ENCODE data around the gene PRKAR1B. TPM values are rescaled to one million over a fixed set of nuclear protein-coding genes. Genes with fewer than 3 reads are reported as not detected.

PRKAR1B gene
- total and polyA plus RNA-seq, 4 donors: 53.1 to 238 (median 162) TPM

- Histone ChIP-seq H3K4me3 (ENCODE audit: low read depth, low read length) (no peak overlapping the region), H3K4me1 (ENCODE audit: control insufficient read depth, insufficient read depth, low read length) (peaks cover 15% of the 10 kb centered on the region), H3K27ac (ENCODE audit: low read depth, low read length) (no peak overlapping the region), H3K9me3 (ENCODE audit: control insufficient read depth, insufficient read depth, low read length) (no peaks in the 10 kb centered on the region), H3K27me3 (ENCODE audit: control insufficient read depth, insufficient read depth, low read length) (peaks cover 6% of the 10 kb centered on the region), H3K36me3 (ENCODE audit: control insufficient read depth, insufficient read depth, low read length) (peaks cover 77% of the 10 kb centered on the region)
- WGBS (ENCODE audit: insufficient coverage): 79% methylated on average over 12 of the region's 17 CpGs
- DNase-seq (ENCODE audit: low read depth in 4 of 6, low spot score in 6 of 6): no peak
These were observed 217.0 kb downstream of the PRKAR1B start for GRCh38 chr7:510131-510481.

- no peak for DNase-seq (ENCODE audit: low read depth in 4 of 6, low spot score in 6 of 6)
- H3K36me3 ChIP-seq (ENCODE audit: control insufficient read depth, insufficient read depth, low read length): peaks cover 82% of the 10 kb centered on the region
- no peak overlapping the region for H3K4me3 ChIP-seq (ENCODE audit: low read depth, low read length)
- 87% methylated on average over 19 of the region's 20 CpGs for WGBS (ENCODE audit: insufficient coverage)
- peaks cover 11% of the 10 kb centered on the region for H3K4me1 ChIP-seq (ENCODE audit: control insufficient read depth, insufficient read depth, low read length)
- H3K9me3 ChIP-seq (ENCODE audit: control insufficient read depth, insufficient read depth, low read length): no peaks in the 10 kb centered on the region
- H3K27me3 ChIP-seq (ENCODE audit: control insufficient read depth, insufficient read depth, low read length): peaks cover 5% of the 10 kb centered on the region
- H3K27ac ChIP-seq (ENCODE audit: low read depth, low read length): no peak overlapping the region
These were observed 217.5 kb downstream of the PRKAR1B start for GRCh38 chr7:509426-510130.

GRCh38 chr7:508461-509170 is 218.5 kb downstream of the PRKAR1B start:
- H3K27ac ChIP-seq (ENCODE audit: low read depth, low read length): no peak overlapping the region
- peaks cover 91% of the 10 kb centered on the region for H3K36me3 ChIP-seq (ENCODE audit: control insufficient read depth, insufficient read depth, low read length)
- no peaks in the 10 kb centered on the region for H3K9me3 ChIP-seq (ENCODE audit: control insufficient read depth, insufficient read depth, low read length)
- H3K4me3 ChIP-seq (ENCODE audit: low read depth, low read length): no peak overlapping the region
- H3K27me3 ChIP-seq (ENCODE audit: control insufficient read depth, insufficient read depth, low read length): peaks cover 3% of the 10 kb centered on the region
- DNase-seq (ENCODE audit: low read depth in 4 of 6, low spot score in 6 of 6): no peak
- 93% methylated on average over 9 of the region's 12 CpGs for WGBS (ENCODE audit: insufficient coverage)
- H3K4me1 ChIP-seq (ENCODE audit: control insufficient read depth, insufficient read depth, low read length): peaks cover 15% of the 10 kb centered on the region

GRCh38 chr7:507623-508300 is 219.3 kb downstream of the PRKAR1B start:
- no peak for DNase-seq (ENCODE audit: low read depth in 4 of 6, low spot score in 6 of 6)
- no peaks in the 10 kb centered on the region for H3K9me3 ChIP-seq (ENCODE audit: control insufficient read depth, insufficient read depth, low read length)
- H3K36me3 ChIP-seq (ENCODE audit: control insufficient read depth, insufficient read depth, low read length): peaks cover 89% of the 10 kb centered on the region
- no peak overlapping the region for H3K4me3 ChIP-seq (ENCODE audit: low read depth, low read length)
- 89% methylated on average over 8 of the region's 17 CpGs for WGBS (ENCODE audit: insufficient coverage)
- H3K27me3 ChIP-seq (ENCODE audit: control insufficient read depth, insufficient read depth, low read length): peaks cover under 1% of the 10 kb centered on the region
- peaks cover 10% of the 10 kb centered on the region for H3K4me1 ChIP-seq (ENCODE audit: control insufficient read depth, insufficient read depth, low read length)
- no peak overlapping the region for H3K27ac ChIP-seq (ENCODE audit: low read depth, low read length)

- no peak for DNase-seq (ENCODE audit: low read depth in 4 of 6, low spot score in 6 of 6)
- Histone ChIP-seq H3K27ac (ENCODE audit: low read depth, low read length) (no peak overlapping the region), H3K4me1 (ENCODE audit: control insufficient read depth, insufficient read depth, low read length) (peaks cover 10% of the 10 kb centered on the region), H3K4me3 (ENCODE audit: low read depth, low read length) (no peak overlapping the region), H3K27me3 (ENCODE audit: control insufficient read depth, insufficient read depth, low read length) (no peaks in the 10 kb centered on the region), H3K36me3 (ENCODE audit: control insufficient read depth, insufficient read depth, low read length) (peaks cover 88% of the 10 kb centered on the region), H3K9me3 (ENCODE audit: control insufficient read depth, insufficient read depth, low read length) (no peaks in the 10 kb centered on the region)
- WGBS (ENCODE audit: insufficient coverage): 89% methylated on average over 14 of the region's 15 CpGs
These were observed 220.0 kb downstream of the PRKAR1B start for GRCh38 chr7:506921-507622.

- H3K4me1 ChIP-seq (ENCODE audit: control insufficient read depth, insufficient read depth, low read length): peaks cover 10% of the 10 kb centered on the region
- no peak overlapping the region for H3K27ac ChIP-seq (ENCODE audit: low read depth, low read length)
- H3K36me3 ChIP-seq (ENCODE audit: control insufficient read depth, insufficient read depth, low read length): peaks cover 87% of the 10 kb centered on the region
- H3K9me3 ChIP-seq (ENCODE audit: control insufficient read depth, insufficient read depth, low read length): no peaks in the 10 kb centered on the region
- no peak for DNase-seq (ENCODE audit: low read depth in 4 of 6, low spot score in 6 of 6)
- no peak overlapping the region for H3K4me3 ChIP-seq (ENCODE audit: low read depth, low read length)
- no peaks in the 10 kb centered on the region for H3K27me3 ChIP-seq (ENCODE audit: control insufficient read depth, insufficient read depth, low read length)
- WGBS (ENCODE audit: insufficient coverage): 93% methylated on average over 11 of the region's 11 CpGs
These were observed 220.7 kb downstream of the PRKAR1B start for GRCh38 chr7:506391-506831.

GRCh38 chr7:505171-505570 is 221.9 kb downstream of the PRKAR1B start:
- no peak overlapping the region for H3K4me3 ChIP-seq (ENCODE audit: low read depth, low read length)
- peaks cover 90% of the 10 kb centered on the region for H3K36me3 ChIP-seq (ENCODE audit: control insufficient read depth, insufficient read depth, low read length)
- no peaks in the 10 kb centered on the region for H3K9me3 ChIP-seq (ENCODE audit: control insufficient read depth, insufficient read depth, low read length)
- H3K4me1 ChIP-seq (ENCODE audit: control insufficient read depth, insufficient read depth, low read length): peaks cover 10% of the 10 kb centered on the region
- no peak for DNase-seq (ENCODE audit: low read depth in 4 of 6, low spot score in 6 of 6)
- H3K27me3 ChIP-seq (ENCODE audit: control insufficient read depth, insufficient read depth, low read length): no peaks in the 10 kb centered on the region
- 95% methylated on average over 15 of the region's 16 CpGs for WGBS (ENCODE audit: insufficient coverage)
- no peak overlapping the region for H3K27ac ChIP-seq (ENCODE audit: low read depth, low read length)

- Histone ChIP-seq H3K4me1 (ENCODE audit: control insufficient read depth, insufficient read depth, low read length) (peaks cover 10% of the 10 kb centered on the region), H3K36me3 (ENCODE audit: control insufficient read depth, insufficient read depth, low read length) (peaks cover 89% of the 10 kb centered on the region), H3K4me3 (ENCODE audit: low read depth, low read length) (no peak overlapping the region), H3K27me3 (ENCODE audit: control insufficient read depth, insufficient read depth, low read length) (no peaks in the 10 kb centered on the region), H3K27ac (ENCODE audit: low read depth, low read length) (no peak overlapping the region), H3K9me3 (ENCODE audit: control insufficient read depth, insufficient read depth, low read length) (no peaks in the 10 kb centered on the region)
- DNase-seq (ENCODE audit: low read depth in 4 of 6, low spot score in 6 of 6): no peak
- WGBS (ENCODE audit: insufficient coverage): 89% methylated on average over 31 of the region's 34 CpGs
These were observed 222.6 kb downstream of the PRKAR1B start for GRCh38 chr7:504221-505111.

Measured in spinal cord (tissue), 10 donors.